Spleen (tissue), 13 donors: ENCODE results near the gene MATK. TPM values are rescaled to one million over a fixed set of nuclear protein-coding genes. Genes with fewer than 3 reads are reported as not detected.

Experiments
- DNase-seq: peaks from one replicate; pipeline ENCODE4 v3.0.0-alpha.2; 2020
- H3K27ac ChIP-seq, 8 donors: fragments of 200-600 bp; sonication (generic) in 7 of 8; 1 replicate in 4 of 8; 2 replicates in 4 of 8; pipeline versions ENCODE4 v1.5.0 to v1.8.0; 2016 to 2021; ENCODE audit warnings: inconsistent platforms in 4 of 8, mild to moderate bottlenecking in 4 of 8, moderate library complexity in 1 of 8
- H3K27me3 ChIP-seq, 7 donors: fragments of 200-600 bp; sonication (generic) in 6 of 7; replicated peaks in 1 of 7; 1 replicate in 4 of 7; 2 replicates in 3 of 7; pipeline versions ENCODE4 v1.5.0 to v1.8.0; 2016 to 2021; ENCODE audit warnings: inconsistent platforms in 3 of 7, mild to moderate bottlenecking in 1 of 7
- H3K36me3 ChIP-seq, 6 donors: fragments of 200-600 bp; sonication (generic) in 5 of 6; 1 replicate in 4 of 6; 2 replicates in 2 of 6; pipeline versions ENCODE4 v1.5.0 to v1.8.0; 2016 to 2021; ENCODE audit warnings: inconsistent platforms in 2 of 6
- H3K4me1 ChIP-seq, 6 donors: fragments of 200-600 bp; sonication (generic) in 5 of 6; 1 replicate in 3 of 6; 2 replicates in 3 of 6; pipeline versions ENCODE4 v1.5.0 to v1.8.0; 2016 to 2021; ENCODE audit warnings: inconsistent platforms in 3 of 6
- H3K4me3 ChIP-seq, 8 donors: fragments of 200-600 bp; sonication (generic) in 7 of 8; 1 replicate in 4 of 8; 2 replicates in 4 of 8; pipeline versions ENCODE4 v1.5.0 to v1.8.0; 2016 to 2021; ENCODE audit warnings: inconsistent platforms in 4 of 8, mild to moderate bottlenecking in 4 of 8, moderate library complexity in 2 of 8
- H3K9me3 ChIP-seq, 8 donors: fragments of 200-600 bp; sonication (generic) in 7 of 8; 1 replicate in 4 of 8; 2 replicates in 4 of 8; pipeline versions ENCODE4 v1.5.0 to v1.8.0; 2016 to 2021; ENCODE audit warnings: inconsistent platforms in 4 of 8
- POLR2A ChIP-seq, 3 donors: fragments of 450-650 bp; IDR thresholded peaks; one replicate each; pipeline ENCODE4 v1.5.1; 2017; ENCODE audit warnings: antibody characterized with exemption in 3 of 3, mild to moderate bottlenecking in 1 of 3
- POLR2AphosphoS5 ChIP-seq, 3 donors: sonication (generic); formaldehyde crosslinking; IDR thresholded peaks; one replicate each; pipeline ENCODE4 v1.5.1; 2017; ENCODE audit warnings: antibody characterized with exemption in 3 of 3
- WGBS, 5 donors: extraction: QIAGEN DNeasy Blood & Tissue Kit in 3 of 5; methylation state at CpG; one replicate each; pipeline versions ENCODE4 v1.1.5 to v1.1.7; 2013 to 2018; 5-methylcytosine and 5-hydroxymethylcytosine counted together
- intact Hi-C: fragments of 100-400 bp; cut with DNase I; formaldehyde crosslinking; loops from one replicate; pipeline ENCODE4 v1.15.0; 2023; ENCODE audit warnings: low total_unique reads
- long read RNA-seq, 2 donors: transcript quantifications; one replicate each; lab custom pipeline, GENCODE V29; 2026
- polyA plus RNA-seq, 3 donors: library from polyadenylated mRNA; stranded (reverse); fragments of 200-250 nt; gene quantifications; one replicate each; pipeline ENCODE4 v1.2.1, GENCODE V29; 2013
- total RNA-seq, 7 donors: library from RNA; depleted of rRNA in 3 of 7; stranded (reverse); fragments of >200 nt in 3 of 7; fragmentation: NEBNext Ultra II Directional in 4 of 7; extraction: Animal tissue kit (Norgen Biotek cat#: 25700) in 4 of 7; gene quantifications; one replicate each; pipeline versions ENCODE4 v1.1.0 to v1.2.1, GENCODE V29; 2016 to 2021
- TF ChIP-seq, protein P1 (sequence below), 11 experiments: fragments of 200-600 bp in 7 of 11; fragments of 450-650 bp in 4 of 11; sonication (generic) in 4 of 11; IDR thresholded peaks in 8 of 11; conservative IDR thresholded peaks in 3 of 11; 1 replicate in 7 of 11; 2 replicates in 4 of 11; pipeline versions ENCODE4 v1.4.0 to v1.8.0; 2016 to 2021; ENCODE audit warnings: antibody characterized with exemption in 11 of 11, inconsistent platforms in 4 of 11, mild to moderate bottlenecking in 1 of 11
- donor health status: healthy with polysubstance abuse.
- donor health status: DM: no; HTN: no; CAD: no; lungs with moderate emphysema.
- donor health status: DM: no; HTN: no; CAD: no.
- donor health status: Bipolar disorder and iron deficiency.
- donor health status: healthy.
- donor health status: DM: no; HTN: no; CAD: no.
- donor health status: DM: yes; HTN: yes; CAD: no.

MATK gene
- total RNA-seq: 10 to 100 TPM in 6 of 7 donors, 1 to 10 TPM in 1; 8.1 to 22.6 (median 15.2) TPM
- polyA plus RNA-seq: 10 to 100 TPM; 16.2 to 19.1 (median 18.7) TPM
- long read RNA-seq, donor 1, partial matches to known transcripts: 0 of 1 reads
- long read RNA-seq, donor 1, other reads (novel, unspliced or antisense): 0 of 1 reads
- long read RNA-seq, donor 2, partial matches to known transcripts: 0 of 1 reads
- long read RNA-seq, donor 2, other reads (novel, unspliced or antisense): 0 of 1 reads

GRCh38 chr19:3785938-3786824 lies at the start of gene MATK:
TSS of gene MATK (minus strand) at chr19:3786381. CDS start at chr19:3785135, 1,246 bp downstream.
- Histone ChIP-seq H3K27me3 (peaks cover 0 to 50% (median 23%) of the 10 kb centered on the region in 7 donors), H3K4me3 (peak within 1 kb of the TSS; percentile 54 to 82 (median 57)), H3K9me3 (peaks cover 3 to 27% (median 20%) of the 10 kb centered on the region in 8 donors), H3K27ac (peak within 1 kb of the TSS in 7 of 8 donors; percentile 43 to 86 (median 77)), H3K36me3 (peaks cover 0 to 29% (median 0%) of the 10 kb centered on the region in 6 donors), H3K4me1 (peaks cover 4 to 30% (median 20%) of the 10 kb centered on the region in 6 donors)
- 3 to 9% (median 4%) methylated on average over 39 to 101 of the region's 101 CpGs for WGBS, 5 donors
- TF ChIP-seq, protein P1, sequence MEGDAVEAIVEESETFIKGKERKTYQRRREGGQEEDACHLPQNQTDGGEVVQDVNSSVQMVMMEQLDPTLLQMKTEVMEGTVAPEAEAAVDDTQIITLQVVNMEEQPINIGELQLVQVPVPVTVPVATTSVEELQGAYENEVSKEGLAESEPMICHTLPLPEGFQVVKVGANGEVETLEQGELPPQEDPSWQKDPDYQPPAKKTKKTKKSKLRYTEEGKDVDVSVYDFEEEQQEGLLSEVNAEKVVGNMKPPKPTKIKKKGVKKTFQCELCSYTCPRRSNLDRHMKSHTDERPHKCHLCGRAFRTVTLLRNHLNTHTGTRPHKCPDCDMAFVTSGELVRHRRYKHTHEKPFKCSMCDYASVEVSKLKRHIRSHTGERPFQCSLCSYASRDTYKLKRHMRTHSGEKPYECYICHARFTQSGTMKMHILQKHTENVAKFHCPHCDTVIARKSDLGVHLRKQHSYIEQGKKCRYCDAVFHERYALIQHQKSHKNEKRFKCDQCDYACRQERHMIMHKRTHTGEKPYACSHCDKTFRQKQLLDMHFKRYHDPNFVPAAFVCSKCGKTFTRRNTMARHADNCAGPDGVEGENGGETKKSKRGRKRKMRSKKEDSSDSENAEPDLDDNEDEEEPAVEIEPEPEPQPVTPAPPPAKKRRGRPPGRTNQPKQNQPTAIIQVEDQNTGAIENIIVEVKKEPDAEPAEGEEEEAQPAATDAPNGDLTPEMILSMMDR (IDR thresholded peaks at IDR 0.05 in 8 of 11, conservative IDR thresholded peaks at IDR 0.05 in 3 of 11): no peak
- TF ChIP-seq POLR2A (IDR thresholded peaks at IDR 0.05) (no peak), POLR2AphosphoS5 (IDR thresholded peaks at IDR 0.05) (no peak)
- intact Hi-C loops: no loop called here
- peak; percentile 79 for DNase-seq

DNA sequence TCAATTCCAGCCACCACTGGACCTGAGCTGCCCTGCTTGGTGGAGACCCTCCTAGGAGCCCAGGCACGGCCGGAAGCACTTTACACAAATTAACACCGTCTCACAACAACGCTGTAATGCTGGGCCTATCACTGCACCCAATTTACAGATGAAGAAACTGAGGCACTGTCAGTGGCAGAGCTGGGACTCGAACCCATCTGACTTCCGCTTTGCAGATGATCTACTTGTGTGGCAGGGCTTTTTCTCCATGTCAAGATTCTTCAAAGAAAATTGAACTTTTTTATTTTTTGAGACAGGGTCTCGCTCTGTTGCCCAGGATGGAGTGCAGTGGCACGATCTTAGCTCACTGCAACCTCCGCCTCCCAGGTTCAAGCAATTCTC lies 48.9 kb upstream of the MATK start:
- Histone ChIP-seq H3K4me3 (no peak overlapping the region), H3K27me3 (peaks cover 0 to 33% (median 0%) of the 10 kb centered on the region in 7 donors), H3K36me3 (no peaks in the 10 kb centered on the region), H3K27ac (no peak overlapping the region), H3K4me1 (no peaks in the 10 kb centered on the region), H3K9me3 (no peaks in the 10 kb centered on the region)
- no peak for DNase-seq
- TF ChIP-seq, protein P1 (IDR thresholded peaks at IDR 0.05 in 8 of 11, conservative IDR thresholded peaks at IDR 0.05 in 3 of 11): no peak
- TF ChIP-seq POLR2AphosphoS5 (IDR thresholded peaks at IDR 0.05) (no peak), POLR2A (IDR thresholded peaks at IDR 0.05) (no peak)
- 80 to 93% (median 87%) methylated on average over 9 of the region's 9 CpGs for WGBS, 5 donors
- intact Hi-C loops: no loop called here

DNA sequence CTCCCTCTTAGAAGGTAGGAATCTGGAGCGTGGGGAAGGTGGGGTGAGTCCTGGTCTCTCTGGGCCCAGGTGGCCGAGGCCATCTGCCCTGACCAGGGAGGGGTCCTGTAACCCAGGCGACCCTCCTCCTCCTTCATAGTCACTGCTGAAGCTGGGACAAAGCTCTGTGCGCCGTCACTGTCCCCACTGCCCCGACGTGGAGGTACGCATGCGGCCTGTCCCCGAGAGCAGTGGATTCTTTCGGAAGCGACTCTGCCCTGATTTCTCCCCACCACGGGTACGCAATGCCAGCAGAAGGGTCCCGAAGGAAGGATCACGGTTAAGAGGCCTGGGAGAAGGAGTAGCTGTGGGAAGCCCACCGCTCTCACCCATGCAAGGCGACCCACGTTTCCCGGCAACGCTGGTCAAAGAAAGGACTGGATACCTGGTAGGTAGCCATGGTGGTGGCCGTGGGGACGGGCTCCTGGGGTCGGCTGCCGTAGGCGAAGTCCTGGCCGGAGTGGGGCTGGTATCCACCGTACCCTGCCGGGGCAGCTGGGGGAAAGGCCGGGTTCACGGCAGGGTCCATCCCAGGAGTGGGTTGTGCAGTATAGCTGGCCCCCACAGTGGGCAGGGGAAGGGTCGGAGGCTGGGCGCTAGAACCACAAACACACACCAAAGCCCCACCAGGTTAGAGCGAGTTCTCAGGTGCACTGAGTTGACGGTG lies 48.3 kb upstream of the MATK start:
- Histone ChIP-seq H3K9me3 (no peaks in the 10 kb centered on the region), H3K36me3 (no peaks in the 10 kb centered on the region), H3K27me3 (peaks cover 0 to 38% (median 0%) of the 10 kb centered on the region in 7 donors), H3K27ac (no peak overlapping the region), H3K4me1 (no peaks in the 10 kb centered on the region), H3K4me3 (no peak overlapping the region)
- WGBS, 5 donors: 83 to 91% (median 89%) methylated on average over 33 to 35 of the region's 35 CpGs
- intact Hi-C loops: no loop called here
- TF ChIP-seq POLR2A (IDR thresholded peaks at IDR 0.05) (no peak), POLR2AphosphoS5 (IDR thresholded peaks at IDR 0.05) (no peak)
- TF ChIP-seq, protein P1 (IDR thresholded peaks at IDR 0.05 in 8 of 11, conservative IDR thresholded peaks at IDR 0.05 in 3 of 11): no peak
- DNase-seq: no peak
